Measurements from ENCODE around the gene OTOL1. TPM values are rescaled to one million over a fixed set of nuclear protein-coding genes. Genes with fewer than 3 reads are reported as not detected.
"Not testable (repeated sequence)": the region's sequence is repeated elsewhere in the genome, so short reads cannot be mapped to it uniquely, and the experiment has no call there.

The OTOL1 gene
- not detected in 2 replicates for total RNA-seq (2014; rRNA removed; shearing (Covaris generic); ENCODE audit: low replicate concordance)

DNA sequence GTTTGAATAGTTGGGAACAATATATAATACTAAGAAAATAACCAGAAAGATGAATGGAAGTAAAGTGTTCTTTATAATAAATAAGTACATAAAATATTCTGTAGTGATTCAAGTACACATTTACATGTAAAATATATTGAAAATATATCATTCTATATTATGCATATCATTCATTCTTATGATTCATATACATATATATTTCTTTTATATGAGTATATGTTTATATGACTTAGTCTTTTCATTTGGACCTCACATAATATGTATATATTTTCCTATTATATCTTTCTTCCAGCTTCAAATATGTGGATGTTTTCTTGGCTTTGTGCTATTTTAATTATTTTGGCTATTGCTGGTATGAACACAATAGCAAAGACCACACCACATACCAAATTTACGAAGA, at the start of gene OTOL1:
Gene OTOL1 (plus strand): TSS at position 301 of the 400 bp plus-strand sequence. CDS start 0 bp downstream, at position 301.
- DNase-seq = no peak
- 0 out of 2 replicates have a peak, but pooled peaks cover 2% of the 10 kb centered on the region for H3K27me3 ChIP-seq
- no peaks in the 10 kb centered on the region; the same call in 1 of the 2 replicates for H3K9me3 ChIP-seq
- H3K4me3 ChIP-seq = no peak within 1 kb of the TSS
- H3K36me3 ChIP-seq = no peaks in the 10 kb centered on the region

DNA sequence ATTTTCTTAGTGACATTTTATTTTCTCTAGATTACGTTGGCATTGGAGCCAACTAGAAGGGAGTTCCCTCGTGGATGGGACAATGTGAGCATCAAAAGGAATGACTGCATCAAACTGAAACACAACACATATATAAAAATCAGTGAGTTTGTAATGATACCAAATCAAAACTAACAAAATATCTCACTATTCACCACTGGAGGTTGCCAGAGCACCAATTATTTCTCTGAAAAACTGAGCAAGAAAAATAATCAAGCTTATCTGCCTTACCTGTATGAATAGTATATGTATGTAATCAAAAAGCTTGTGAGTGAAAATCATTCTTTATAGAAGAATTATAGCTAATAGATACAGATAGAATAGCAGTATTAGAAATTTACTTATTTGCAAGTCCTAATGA, 46.8 kb upstream of the OTOL1 start:
- no peaks in the 10 kb centered on the region for H3K9me3 ChIP-seq
- no peaks in the 10 kb centered on the region for H3K27me3 ChIP-seq
- H3K36me3 ChIP-seq = no peaks in the 10 kb centered on the region
- no peak overlapping the region for H3K4me3 ChIP-seq
- no peak for DNase-seq

DNA sequence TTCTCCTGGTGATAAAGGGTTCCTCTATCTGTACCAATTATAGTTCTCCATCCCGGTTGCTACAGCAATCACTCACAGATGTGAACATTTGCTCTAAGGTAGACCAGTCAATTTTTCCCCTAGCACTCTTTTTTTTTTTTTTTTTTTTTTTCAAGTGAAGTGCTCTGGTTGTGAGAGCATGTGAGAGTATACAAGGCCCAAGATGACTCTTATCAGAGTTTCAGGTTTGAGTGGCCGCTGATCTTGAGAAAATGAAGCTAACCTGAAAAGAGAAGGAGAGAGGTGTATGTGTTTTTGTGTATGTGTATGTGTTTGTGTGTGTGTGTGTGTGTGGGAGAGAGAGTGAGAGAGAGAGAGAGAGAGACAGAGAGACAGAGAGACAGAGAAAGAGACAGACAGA, 44.4 kb upstream of the OTOL1 start:
- Histone ChIP-seq H3K36me3 (no peaks in the 10 kb centered on the region), H3K4me3 (no peak overlapping the region), H3K9me3 (no peaks in the 10 kb centered on the region; the same call in 1 of the 2 replicates), H3K27me3 (no peaks in the 10 kb centered on the region)
- no peak for DNase-seq

DNA sequence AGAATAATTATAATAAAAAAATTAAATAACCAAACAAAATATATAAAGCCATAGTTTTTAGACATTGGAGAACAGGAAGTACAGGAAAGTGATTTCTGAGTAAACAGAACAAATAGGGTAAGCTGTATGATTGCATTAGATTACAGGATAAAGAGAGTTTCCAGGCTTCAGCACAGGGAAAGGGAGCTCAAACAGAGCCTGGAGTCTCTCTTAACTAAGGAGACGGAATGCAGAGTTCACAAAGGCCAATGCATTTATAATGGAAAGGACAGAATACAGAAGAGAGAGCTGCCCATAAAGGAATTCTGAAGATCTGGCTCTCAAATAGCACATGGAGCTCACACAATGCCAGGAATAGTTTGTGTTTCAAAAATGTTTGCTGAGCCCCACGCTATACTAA, 42.0 kb upstream of the OTOL1 start:
- Histone ChIP-seq H3K27me3 (no peaks in the 10 kb centered on the region), H3K9me3 (no peaks in the 10 kb centered on the region; the same call in 1 of the 2 replicates), H3K36me3 (no peaks in the 10 kb centered on the region), H3K4me3 (no peak overlapping the region)
- DNase-seq = no peak

DNA sequence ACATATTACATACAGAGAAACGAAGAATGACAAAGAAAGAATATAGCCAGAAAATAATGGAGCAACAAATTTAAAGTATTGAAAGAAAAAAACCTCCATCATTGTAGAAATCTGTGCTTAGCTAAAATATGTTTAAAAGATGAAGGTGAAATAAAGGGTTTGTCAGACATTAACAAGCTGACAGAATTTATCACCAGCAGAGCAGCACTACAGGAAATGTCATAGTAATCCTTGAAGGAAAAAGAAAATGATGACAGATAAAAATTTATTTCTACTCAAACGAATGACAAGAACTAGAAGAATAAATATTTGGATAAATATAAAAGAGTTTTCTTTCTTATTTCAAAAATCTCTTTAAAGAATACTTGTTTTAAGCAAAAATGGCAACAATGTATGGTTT, 40.6 kb upstream of the OTOL1 start:
- Histone ChIP-seq H3K9me3 (no peaks in the 10 kb centered on the region; the same call in 1 of the 2 replicates), H3K4me3 (no peak overlapping the region), H3K27me3 (no peaks in the 10 kb centered on the region), H3K36me3 (no peaks in the 10 kb centered on the region)
- DNase-seq = no peak

DNA sequence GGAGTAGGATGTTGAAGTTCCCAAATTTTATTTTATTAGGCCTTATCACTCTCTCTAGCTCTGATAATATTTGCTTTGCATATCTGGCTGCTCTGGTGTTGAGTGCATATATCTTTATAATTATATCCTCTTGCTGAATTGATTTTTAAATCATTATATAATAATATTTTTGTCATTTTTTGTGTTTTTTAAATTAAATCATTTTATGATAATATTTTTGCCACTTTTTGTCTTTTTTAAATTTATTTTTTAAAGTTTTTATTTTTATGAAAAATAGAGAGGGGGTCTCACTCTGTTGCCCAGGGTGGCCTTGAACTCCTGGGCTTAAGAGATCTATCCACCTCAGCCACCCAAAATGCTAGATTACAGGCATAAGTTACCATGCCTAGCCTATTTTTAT, 34.5 kb upstream of the OTOL1 start:
- H3K36me3 ChIP-seq = no peaks in the 10 kb centered on the region
- no peaks in the 10 kb centered on the region for H3K9me3 ChIP-seq
- DNase-seq = no peak
- H3K27me3 ChIP-seq = no peaks in the 10 kb centered on the region
- no peak overlapping the region for H3K4me3 ChIP-seq

DNA sequence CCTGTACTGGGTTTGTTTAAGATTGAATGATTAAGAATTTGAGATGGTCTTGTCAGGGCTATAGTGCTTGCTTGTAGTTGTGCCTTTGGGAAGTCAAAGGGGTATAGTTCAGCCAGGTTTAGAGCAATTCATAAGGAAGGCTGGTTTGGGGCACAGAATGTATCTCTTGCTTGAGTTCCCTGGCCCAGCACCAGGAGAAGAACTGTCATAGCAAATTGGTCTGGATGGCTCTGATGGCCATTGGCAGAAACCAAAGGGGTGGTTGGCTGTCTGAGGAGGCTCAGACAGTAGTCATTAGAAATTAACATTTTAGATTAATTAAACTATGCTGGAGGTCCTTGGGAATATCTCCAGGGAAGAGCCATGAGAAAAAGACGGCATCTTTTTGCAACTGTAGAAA, 25.4 kb upstream of the OTOL1 start:
- H3K36me3 ChIP-seq = no peaks in the 10 kb centered on the region
- H3K4me3 ChIP-seq = no peak overlapping the region
- H3K9me3 ChIP-seq = no peaks in the 10 kb centered on the region
- no peaks in the 10 kb centered on the region for H3K27me3 ChIP-seq
- no peak for DNase-seq

DNA sequence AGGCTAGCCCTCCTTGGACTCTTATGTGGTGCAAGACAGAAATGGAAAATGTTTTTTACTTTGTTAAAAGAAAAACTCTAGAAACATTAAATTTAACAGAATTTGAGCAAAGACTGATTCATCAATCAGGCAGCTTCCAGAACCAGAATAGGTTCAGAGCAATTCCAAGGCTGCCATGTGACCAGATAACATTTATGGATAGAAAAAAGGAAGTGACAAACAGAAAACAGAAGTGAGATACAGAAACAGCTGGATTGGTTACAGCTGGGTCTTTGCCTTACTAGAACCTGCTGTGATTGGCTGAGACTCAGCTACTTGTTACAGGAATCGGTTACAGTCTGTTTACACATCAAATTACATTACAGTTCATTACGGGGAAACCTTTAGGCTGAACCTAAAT, 22.5 kb upstream of the OTOL1 start:
- H3K9me3 ChIP-seq = no peaks in the 10 kb centered on the region
- DNase-seq = no peak
- no peak overlapping the region for H3K4me3 ChIP-seq
- H3K36me3 ChIP-seq = no peaks in the 10 kb centered on the region
- H3K27me3 ChIP-seq = no peaks in the 10 kb centered on the region

DNA sequence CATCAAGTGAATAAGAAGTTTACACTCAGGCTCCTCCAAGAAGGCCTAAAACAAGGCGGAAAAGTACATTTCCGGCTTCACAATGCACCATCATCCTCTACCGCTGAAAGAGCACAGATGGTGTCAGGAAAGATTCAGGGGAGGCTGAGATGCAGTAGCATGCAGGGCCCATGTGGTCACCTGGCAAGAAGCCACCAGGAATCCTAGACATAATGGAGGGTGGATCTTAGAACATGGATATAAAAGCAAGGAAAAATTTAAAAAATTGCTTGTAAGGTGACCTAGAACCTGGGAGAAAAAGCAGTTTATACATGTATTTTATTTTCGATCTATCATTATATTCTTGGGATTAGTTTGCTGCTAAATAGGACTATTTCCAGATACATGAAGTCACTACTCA, 21.9 kb upstream of the OTOL1 start:
- no peaks in the 10 kb centered on the region for H3K9me3 ChIP-seq
- H3K4me3 ChIP-seq = no peak overlapping the region
- H3K27me3 ChIP-seq = no peaks in the 10 kb centered on the region
- no peak for DNase-seq
- no peaks in the 10 kb centered on the region for H3K36me3 ChIP-seq

DNA sequence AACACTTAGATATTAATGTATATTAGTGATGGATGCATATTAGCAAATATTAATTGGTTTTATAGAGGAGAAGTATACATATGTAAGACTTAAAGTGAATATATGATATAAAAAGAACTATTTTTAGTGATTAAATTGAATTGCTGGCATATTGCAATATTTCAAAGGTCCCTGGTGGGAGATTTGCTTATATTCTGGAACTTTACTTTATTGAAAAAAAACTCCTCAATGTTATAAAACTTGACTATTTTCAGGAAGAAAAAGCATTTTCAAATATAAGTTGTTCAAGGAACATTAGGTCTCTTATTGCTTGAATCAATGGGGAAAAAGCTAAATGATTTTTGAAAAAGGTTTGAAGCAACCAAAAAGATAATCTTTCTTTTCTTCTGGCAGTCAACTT, 21.4 kb upstream of the OTOL1 start:
- Histone ChIP-seq H3K27me3 (no peaks in the 10 kb centered on the region), H3K9me3 (no peaks in the 10 kb centered on the region), H3K4me3 (no peak overlapping the region), H3K36me3 (no peaks in the 10 kb centered on the region)
- no peak for DNase-seq

DNA sequence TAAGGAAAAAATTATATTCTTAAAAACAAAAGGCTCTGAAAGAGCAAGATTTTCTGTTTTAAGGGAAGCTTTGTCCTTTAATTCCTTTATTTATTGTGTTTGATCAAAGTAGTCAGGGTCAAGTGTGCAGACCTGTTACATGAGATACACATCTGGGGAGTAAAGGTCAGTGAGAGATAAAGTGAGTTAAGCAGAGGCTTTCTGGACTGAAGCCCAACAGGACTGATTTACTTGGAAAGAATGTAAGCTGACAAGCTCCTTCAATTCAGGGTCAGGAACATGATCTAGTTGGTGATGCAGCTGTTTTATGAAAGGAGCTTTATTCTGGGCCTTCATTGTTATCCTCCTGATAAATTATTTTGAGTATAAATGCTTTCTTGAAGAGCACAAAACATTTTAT, 20.7 kb upstream of the OTOL1 start:
- H3K36me3 ChIP-seq = no peaks in the 10 kb centered on the region
- no peaks in the 10 kb centered on the region for H3K9me3 ChIP-seq
- no peak for DNase-seq
- no peak overlapping the region for H3K4me3 ChIP-seq
- H3K27me3 ChIP-seq = no peaks in the 10 kb centered on the region

DNA sequence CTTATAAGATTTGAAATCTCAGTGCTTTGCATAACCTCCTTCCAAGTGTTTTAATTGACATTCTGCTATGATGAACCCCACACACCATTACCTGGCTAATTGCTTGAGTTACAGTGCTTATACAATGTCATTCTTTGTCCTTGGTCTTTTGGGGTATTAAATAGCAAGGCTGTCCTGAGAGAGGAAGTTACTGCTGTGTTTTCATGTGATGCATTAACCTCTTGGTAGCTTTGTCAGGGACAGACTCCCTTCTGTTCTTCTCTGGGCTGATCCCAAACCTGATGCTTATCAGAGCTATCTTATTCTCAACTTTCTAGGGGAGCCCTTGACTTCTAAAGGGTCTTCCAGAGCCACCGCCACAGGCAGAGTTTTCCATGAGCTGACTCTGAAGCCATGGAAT, 12.4 kb upstream of the OTOL1 start:
- H3K36me3 ChIP-seq = no peaks in the 10 kb centered on the region
- no peak overlapping the region for H3K4me3 ChIP-seq
- no peaks in the 10 kb centered on the region for H3K9me3 ChIP-seq
- no peak for DNase-seq
- H3K27me3 ChIP-seq = peaks cover 7% of the 10 kb centered on the region

DNA sequence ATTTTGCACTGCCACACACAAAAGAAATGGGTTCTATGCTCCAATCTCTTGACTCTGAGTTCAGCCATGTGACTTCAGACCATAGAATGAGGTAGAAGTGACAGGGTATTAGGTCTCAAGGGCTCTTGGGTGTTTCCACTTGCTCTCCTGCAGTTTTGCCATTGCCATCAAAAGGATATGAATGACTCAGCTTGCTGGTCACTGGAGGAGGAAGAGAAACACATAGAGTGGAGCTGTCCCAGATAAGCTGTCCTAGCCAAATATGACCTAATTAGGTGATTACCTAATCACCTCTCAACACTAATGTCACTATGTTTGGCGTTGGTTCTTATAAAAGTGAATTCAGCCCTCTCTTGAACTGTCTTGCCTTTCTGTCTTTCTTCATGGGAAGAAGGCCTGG, 8.3 kb upstream of the OTOL1 start:
- H3K9me3 ChIP-seq, DNase-seq, H3K36me3 ChIP-seq, H3K4me3 ChIP-seq, H3K27me3 ChIP-seq: not testable (repeated sequence)

DNA sequence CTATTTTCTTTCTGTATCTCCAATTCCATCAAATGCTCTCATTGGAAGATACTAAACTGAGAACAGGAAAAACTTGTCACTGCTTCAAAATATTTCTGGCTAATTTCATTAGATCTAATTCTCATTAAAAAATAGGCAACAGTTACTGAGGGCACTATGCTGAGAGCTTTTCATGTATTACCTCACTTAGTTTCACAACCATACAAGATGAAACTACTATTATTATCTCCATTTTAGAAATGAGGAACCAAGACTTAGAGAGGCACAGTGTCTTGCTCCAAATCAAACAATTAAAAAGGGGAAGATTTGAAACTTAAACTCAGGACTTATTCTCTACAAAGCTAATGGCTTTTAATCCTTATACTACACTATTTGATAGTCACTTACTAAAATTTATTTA, 7.2 kb upstream of the OTOL1 start:
- Histone ChIP-seq H3K27me3 (peaks cover 9% of the 10 kb centered on the region; the same call in 1 of the 2 replicates), H3K9me3 (no peaks in the 10 kb centered on the region; the same call in 1 of the 2 replicates), H3K36me3 (no peaks in the 10 kb centered on the region), H3K4me3 (no peak overlapping the region)
- no peak for DNase-seq

DNA sequence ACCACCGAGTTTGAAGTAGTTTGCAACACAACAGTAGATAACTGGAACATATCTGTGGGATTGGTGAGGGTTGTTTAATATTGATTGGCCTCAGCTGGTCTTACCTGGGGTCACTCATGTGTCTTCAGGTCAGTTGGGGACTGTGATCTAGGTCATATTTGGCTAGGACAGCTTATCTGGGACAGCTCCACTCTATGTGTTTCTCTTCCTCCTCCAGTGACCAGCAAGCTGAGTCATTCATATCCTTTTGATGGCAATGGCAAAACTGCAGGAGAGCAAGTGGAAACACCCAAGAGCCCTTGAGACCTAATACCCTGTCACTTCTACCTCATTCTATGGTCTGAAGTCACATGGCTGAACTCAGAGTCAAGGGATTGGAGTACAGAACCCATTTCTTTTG, 5.8 kb upstream of the OTOL1 start:
- H3K36me3 ChIP-seq, H3K27me3 ChIP-seq, DNase-seq, H3K9me3 ChIP-seq, H3K4me3 ChIP-seq: not testable (repeated sequence)

DNA sequence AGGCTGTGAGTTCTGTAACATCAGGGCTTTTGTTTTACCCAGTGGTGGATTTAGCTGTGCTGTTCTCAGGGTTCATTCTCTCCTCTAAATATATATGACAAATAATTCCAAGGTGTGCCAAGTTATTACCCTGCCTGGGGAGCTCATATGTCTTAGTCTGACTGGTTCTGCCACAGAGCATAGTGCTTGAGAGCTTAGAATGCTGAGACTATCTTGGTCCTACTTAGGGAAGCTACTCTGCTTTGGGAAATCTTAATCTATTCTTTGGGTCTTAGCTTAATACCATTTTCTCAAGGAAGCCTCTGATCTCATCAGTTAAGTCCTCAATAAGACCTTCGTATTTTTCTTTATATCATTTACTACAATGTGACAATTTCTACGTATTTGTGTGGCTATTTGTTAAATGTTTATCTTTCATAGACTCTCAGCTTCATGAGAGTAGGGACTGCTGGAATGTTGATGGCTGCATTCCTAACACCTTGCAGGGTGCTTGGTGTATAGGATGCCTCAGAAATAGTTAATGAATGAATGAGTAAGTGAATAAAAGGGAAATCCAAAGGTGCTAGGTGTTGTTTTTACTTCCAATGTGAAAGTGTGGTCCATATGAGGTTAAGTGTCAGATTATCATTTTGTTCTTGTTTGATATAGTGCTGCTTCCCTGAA, 1.8 kb downstream of the OTOL1 start:
- no peak for DNase-seq
- no peaks in the 10 kb centered on the region for H3K36me3 ChIP-seq

DNA sequence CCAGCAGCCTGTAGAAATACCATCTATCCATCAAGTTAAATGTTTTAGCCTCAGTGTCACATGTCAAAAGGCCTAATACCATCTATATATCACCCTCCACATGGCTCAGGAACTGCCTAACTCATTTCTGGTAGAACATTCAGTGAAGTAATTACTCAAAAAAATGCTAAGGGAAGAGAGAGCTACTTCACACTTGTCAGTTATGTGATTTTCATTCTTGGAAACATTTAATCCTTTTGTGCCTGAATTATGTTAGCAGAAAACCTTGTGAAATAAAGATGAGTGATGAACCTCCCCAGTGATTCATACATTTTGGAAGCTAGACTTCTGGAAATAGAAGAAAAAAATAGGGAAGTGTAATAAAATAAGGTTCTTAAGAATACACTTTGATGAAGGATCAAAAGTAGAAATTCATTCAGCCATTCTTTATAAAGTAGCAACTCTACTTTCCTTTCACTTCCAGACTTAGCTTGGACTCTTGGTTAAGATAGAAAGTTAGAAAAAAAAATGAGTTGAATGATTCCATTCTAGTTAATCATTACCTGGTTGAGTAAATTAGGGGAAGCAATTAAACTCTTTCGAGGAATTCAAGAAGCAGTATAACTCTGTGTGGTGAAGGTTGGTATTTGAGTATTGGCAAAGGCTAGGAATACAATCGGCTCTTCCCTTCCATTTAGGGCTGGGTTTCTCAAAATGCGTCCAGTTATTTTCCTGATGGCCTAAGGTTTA, 3.6 kb downstream of the OTOL1 start:
- H3K36me3 ChIP-seq = no peaks in the 10 kb centered on the region
- no peak for DNase-seq
- no peaks in the 10 kb centered on the region for H3K27me3 ChIP-seq
- no peak overlapping the region for H3K4me3 ChIP-seq
- no peaks in the 10 kb centered on the region for H3K9me3 ChIP-seq

More for the DNA sequence above, 1.8 kb downstream of the OTOL1 start:
- H3K9me3 ChIP-seq = no peaks in the 10 kb centered on the region
- no peaks in the 10 kb centered on the region for H3K27me3 ChIP-seq
- H3K4me3 ChIP-seq = no peak overlapping the region

DNA sequence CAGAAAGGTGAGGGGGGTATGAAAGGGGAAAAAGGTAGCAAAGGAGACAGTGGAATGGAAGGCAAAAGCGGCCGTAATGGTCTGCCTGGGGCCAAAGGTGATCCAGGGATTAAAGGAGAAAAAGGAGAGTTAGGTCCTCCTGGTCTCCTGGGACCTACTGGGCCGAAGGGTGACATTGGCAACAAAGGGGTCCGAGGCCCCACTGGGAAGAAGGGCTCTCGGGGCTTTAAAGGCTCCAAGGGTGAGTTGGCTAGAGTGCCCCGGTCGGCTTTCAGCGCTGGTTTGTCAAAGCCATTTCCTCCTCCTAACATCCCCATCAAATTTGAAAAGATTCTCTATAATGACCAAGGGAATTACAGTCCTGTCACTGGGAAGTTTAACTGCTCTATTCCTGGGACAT, 6.7 kb downstream of the OTOL1 start:
- DNase-seq = no peak
- Histone ChIP-seq H3K4me3 (no peak overlapping the region), H3K9me3 (no peaks in the 10 kb centered on the region), H3K27me3 (no peaks in the 10 kb centered on the region), H3K36me3 (no peaks in the 10 kb centered on the region)
